HG02588 (cell line): Measurements from ENCODE around the gene RNASE7.
"Not testable (repeated sequence)": the region's sequence is repeated elsewhere in the genome, so short reads cannot be mapped to it uniquely, and the experiment has no call there.

ENCODE experiments used
- ATAC-seq: cut with Tn5 transposase; IDR thresholded peaks from one replicate; pipeline ENCODE4 v1.9.1; 2021; ENCODE audit warnings: mild to moderate bottlenecking, moderate library complexity; ENCODE audit not compliant: unreplicated experiment

RNASE7 gene

DNA sequence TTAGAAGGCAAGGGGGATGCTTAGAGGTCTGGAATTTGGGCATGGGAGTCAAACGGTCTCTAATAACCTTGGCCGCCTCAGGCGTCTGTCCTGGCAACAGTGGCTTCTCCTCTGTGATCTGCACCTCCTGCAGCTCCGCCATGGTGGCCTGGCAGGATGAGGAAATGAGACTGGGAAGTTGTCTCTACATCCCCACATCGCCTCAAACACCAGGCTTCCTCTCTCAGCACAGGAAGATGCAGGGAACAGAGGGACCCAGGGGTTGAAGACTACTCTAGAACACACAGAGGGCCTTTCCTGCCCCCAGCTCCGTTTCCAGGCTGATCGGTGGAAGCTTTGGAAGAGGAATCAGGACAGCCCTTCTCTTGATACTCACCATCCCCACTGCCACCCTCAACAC lies 19.0 kb upstream of the RNASE7 start:
- no peak for ATAC-seq

DNA sequence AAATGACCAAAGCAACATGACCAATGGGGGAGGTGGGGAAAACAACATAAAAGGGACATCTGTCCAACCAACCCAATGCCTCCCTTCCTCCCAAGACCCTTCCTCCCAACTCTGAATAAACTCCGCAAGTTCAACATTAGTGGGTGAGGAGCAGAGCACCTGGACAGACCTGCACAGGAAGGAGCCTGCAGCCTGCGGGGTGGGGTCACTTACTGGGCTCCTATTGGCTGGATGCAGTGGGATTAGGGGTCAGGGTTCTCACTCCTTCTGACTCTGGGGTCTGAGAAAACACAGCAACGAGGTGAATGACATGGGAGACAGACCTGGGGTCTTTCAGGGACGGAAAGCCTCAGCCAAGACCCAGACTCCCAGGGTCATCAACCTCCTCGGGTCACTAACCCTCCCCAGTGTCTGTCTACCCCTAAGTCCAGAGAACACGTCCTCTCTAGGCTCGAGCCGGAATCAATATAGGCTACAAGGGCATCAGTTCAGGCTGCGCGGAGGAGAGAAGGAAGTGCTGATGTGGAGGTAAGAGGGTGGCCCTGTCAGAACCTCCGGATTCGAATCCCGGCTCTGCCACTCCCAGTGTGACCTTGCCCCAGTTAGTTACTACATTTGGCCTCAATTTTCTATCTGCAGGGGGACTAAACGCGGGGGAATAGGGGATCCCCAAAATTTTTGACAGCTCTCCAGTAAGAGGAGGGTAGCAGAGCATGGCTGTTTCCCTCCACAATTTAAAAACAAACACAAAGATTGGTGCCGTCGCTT lies 18.2 kb upstream of the RNASE7 start:
- no peak for ATAC-seq

DNA sequence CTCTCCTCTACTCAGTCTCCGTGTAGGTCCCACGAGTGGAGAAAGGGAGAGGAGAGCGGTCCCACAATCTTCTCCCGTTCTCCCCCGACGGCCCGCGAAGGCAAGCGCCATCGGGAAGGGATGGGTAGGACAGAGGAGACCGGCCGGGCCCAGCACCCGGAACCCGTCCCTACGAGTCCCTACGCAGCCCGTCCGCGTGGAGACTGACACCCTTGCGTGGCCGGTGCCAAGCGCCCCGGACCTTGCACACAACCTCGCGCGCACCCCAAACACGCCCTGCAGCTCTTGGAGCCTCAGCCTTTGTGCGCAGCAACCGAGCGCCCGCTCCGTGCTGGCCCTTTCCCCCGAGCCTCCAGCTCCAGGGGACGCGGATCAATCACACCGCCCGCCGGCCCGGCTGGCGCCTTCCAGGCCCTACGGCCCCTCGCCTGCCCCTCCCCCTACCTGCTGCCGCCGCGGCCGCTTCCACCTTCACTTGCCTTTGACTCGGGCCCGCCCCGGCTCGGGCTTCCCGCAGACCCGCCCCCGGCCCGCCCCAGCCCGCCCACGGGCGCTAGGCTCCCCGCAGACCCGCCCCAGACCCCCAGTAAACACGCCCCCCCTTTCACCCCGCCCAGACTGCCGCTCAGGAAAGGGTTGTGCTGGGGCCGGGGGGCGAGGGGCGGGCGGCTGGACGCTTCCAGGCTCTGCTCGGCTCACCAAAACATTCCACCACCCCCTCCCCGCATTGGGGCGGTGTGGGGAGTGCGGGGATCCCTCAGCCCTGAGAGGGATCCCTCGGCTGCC lies 17.4 kb upstream of the RNASE7 start, which contains the start of gene NDRG2:
Gene NDRG2, minus strand, starts transcription at position 477 of the 786 bp plus-strand sequence. CDS start 1,746 bp downstream, outside the sequence.
- no peak for ATAC-seq

DNA sequence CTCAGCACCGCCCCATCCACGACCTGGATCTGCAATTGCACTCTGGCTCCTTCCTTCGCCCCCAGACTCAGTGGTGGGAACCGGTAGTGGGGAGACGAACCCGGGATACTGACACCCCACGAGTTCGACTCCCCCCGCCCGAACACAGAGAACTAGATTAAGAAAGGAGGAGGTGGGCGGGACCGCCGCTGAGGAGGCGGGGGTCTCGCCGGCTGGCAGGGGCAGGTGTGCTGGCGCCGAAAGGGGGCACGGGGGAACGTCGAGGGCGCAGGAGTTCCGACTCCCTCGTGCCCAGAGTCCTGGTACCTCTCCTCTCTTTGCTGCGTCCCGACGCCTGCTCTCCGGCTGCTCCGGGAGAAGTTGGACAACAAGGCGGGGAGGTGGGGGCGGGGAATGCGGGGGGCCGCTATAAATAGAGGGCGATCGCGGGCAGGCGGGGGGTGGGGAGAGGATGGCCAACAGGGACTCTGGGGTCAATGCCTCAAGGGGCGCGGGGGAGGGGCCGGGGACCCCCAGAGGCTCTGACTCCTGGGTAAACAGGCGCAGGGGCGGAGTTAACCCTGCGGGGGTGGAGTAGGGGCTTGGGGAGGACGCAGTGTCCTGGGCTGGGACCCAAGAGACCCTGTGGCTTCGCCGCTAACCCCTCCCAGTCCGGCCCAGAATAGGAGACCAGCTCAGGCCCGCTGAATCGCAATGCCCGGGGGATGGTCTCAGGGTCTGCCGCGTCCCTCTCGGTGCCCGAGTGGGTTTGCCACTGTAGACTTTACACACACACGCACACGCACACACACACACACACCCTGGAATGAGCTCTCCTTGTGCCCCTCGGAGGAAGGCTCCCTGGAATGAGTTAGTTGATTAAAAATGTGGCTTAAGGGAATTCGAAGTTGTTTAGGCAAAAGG lies 16.5 kb upstream of the RNASE7 start:
- no peak for ATAC-seq

DNA sequence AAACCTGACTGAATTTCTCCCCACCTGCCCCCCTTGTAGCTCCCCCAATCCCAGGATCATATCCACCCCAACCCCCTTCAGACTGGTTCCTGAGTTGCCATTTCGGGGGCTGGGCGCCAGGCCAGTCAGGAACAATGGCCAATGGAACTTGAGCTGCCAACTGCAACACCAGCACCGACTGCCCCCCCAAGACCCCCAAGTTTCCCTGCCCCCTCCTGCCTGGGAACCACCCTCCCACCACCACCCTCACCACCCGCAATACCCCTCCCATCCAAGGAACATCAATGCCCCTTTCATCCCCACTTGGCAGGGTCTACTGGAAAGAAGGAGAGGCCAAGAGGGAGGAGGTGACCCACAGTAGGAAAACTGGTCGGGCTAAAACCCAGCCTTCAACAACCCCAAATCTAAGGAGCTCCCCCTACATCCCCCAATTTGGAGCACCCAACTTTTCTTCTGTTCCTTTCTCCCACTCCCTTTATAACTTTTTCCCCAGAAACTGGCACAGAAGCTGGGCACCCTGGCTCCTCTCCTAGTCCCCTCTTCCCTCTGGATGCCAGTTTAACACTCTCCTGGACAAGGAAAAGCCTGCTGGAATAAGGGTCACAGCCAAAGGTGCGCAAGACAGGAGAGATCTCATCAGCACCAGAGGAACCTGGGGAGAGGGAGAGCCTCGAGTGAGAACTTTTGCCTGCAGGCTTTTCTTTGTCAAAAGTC lies 15.7 kb upstream of the RNASE7 start:
- ATAC-seq: no peak

DNA sequence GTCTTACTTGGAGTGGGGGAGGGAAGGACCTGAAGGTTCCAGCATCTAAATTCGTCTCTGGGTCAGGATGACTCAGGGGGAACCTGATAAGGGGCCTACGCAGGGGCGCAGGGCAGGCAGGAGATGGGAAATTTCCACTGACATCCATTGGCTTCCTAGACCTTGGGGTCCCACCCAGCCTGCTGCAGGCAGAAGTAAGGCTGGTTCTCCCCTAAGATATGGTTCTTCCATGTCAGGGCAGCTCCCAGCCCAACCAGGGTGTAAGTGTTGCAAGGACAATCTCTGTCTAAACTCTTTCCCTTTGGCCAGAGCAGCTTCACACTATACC lies 15.2 kb upstream of the RNASE7 start:
- ATAC-seq: no peak

DNA sequence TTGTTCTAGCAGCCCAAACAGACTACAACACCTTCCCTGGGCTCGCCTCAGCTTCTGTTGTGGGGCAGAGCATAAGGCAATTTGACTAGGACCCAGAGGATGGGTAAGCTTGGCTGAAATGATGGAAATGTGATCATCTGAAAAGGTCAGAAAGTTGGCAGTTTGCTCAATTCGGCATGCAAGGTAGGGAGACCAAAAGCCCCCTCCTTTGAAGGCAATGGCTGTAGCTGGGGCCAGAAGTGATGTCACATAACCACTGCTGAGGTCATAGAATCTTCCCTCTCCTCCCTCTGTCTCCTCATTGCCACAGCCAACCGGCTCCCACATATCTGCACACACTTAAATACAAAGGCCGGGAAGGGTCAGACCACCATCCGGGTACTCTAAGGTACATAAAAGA lies 12.2 kb upstream of the RNASE7 start, which contains the start of gene TPPP2:
Gene TPPP2, plus strand, starts transcription at position 301 of the 400 bp plus-strand sequence. CDS start 365 bp downstream, outside the sequence.
- no peak for ATAC-seq

DNA sequence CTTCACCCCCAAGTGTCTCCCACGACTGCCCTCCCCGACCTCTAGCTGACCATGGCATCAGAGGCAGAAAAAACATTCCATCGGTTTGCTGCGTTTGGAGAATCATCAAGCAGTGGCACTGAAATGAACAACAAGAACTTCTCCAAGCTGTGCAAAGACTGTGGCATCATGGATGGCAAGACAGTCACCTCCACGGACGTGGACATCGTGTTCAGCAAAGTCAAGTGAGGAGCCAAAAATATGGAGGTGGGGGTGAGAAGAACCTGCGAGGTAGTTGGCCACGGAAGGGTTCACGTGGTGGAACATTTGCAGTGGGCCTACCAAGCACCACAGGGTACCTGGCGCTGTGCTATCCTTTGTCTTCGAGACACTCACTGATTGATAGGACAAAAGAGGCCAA lies 11.6 kb upstream of the RNASE7 start:
- no peak for ATAC-seq

DNA sequence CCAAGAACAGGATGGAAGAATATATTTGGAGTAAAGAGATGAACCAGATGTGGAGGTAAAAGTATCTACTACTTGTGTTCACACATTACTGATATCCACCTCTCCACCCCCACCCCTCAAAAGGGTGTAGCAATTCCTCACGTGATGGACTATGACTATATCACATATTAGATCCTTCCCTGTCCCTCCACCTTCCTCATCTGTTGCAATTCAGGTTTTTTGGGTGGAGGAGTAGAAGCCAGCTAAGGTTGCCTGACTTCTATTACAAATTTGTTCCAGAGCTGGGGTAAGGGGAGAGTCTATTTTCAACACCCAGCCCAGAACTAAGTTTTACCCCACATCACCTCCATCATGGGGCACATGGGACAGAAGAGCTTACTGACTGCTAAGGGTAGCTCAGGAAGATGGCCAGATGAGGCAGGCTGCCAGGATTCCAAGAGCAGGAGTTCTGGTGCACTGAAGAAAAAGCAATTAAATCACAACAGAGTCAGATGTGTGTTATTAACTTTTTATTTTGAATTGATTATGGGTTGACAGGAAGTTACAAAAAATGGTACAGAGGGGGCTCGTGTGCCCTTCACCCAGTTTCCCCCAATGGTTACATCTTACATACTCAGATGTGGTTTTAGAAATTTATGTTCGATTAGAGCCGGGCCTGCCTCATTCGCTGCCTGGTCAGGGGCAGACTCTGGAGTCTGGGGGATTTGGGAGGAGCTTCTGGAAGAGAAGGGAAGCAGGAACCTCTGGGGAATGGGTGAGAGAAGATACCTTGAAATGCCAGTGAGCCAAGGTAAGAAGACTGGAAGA lies 9.6 kb upstream of the RNASE7 start:
- ATAC-seq: no peak

DNA sequence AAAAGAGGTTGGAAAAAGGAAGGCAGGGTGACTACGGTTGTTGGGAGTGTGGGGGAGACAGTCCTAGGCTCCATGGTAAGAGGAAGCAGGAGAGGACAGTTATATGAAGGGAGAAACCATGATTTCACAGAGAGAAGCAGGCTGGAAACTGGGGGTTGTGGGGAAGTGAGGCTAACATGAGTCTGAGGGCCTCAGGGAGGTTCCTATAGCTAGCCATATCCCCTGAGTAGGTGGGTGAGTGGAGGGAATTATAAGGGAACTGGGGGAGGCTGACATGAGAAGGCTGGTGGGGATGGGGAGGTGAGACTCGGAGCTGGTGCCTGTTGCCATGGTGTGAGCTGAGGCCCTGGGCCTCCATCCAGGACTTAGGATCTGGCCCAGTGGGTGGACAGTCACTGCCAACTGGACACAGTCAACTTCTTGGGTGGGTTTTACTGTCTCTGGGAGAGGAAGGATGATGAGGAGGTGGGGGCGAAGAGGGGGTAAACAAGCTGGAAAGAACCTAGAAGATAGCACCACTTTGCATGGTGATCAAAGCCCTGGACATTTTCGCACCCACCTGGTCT lies 8.9 kb upstream of the RNASE7 start:
- no peak for ATAC-seq

DNA sequence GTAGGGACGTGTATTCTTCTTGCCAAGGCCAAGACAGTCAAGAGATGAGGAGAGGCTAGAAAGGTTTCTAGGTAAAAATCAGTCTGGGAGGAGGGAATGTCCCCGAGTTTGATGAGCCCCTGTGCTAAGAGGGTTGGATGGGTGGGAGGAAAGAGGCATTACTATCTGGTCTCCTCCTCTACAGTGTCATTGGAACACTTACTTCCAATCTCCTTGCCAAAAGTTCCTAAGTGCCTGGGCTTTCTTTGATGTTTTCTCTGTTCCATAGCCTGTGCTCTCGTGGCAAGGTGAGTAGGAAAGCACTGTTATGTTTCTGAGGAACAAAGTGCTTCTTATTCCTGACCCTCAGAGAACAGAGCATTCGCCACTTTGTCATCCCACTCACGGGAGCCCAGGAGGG lies 7.5 kb upstream of the RNASE7 start, which contains the start of gene RNASE13:
Gene RNASE13, minus strand, starts transcription at position 101 of the 400 bp plus-strand sequence. CDS start 519 bp downstream, outside the sequence.
- no peak for ATAC-seq

DNA sequence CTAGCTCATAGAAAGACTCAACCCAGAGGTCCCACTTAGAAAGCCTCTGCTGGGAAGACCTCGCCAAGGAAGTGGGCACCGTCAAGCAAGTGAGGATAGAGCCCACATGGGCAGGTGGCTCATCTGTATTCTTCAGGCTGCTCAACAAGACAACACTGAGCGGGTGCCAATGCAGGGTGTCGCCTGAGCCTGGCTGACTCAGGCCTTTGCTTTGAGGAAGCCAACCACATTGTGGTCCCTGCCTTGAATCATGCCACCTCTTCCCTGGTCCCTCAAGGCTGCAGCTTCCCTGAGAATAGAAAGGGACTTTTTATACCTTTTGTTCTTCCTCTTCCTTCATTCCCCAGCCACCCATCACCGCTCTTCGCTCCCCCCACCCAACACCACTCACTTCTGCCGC lies 5.4 kb upstream of the RNASE7 start:
- no peak for ATAC-seq

DNA sequence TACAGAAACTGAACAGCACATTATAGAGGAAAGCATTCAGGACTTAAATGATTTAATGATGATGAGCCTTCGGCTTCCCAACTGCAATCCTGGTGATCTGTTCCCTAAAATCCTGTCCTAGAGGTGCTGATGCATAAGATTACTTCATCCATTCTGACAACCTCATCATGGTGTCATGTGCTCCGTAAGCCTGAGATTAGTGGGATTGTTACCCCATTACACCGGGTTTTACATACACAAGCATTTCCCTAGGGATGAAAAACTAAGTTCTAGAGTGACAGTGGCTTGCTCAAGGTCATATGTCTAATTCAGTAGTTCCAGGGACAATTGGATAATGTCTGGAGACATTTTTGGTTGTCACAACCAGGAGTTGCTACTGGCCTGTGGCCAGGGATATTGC lies 5.0 kb upstream of the RNASE7 start:
- ATAC-seq: no peak

DNA sequence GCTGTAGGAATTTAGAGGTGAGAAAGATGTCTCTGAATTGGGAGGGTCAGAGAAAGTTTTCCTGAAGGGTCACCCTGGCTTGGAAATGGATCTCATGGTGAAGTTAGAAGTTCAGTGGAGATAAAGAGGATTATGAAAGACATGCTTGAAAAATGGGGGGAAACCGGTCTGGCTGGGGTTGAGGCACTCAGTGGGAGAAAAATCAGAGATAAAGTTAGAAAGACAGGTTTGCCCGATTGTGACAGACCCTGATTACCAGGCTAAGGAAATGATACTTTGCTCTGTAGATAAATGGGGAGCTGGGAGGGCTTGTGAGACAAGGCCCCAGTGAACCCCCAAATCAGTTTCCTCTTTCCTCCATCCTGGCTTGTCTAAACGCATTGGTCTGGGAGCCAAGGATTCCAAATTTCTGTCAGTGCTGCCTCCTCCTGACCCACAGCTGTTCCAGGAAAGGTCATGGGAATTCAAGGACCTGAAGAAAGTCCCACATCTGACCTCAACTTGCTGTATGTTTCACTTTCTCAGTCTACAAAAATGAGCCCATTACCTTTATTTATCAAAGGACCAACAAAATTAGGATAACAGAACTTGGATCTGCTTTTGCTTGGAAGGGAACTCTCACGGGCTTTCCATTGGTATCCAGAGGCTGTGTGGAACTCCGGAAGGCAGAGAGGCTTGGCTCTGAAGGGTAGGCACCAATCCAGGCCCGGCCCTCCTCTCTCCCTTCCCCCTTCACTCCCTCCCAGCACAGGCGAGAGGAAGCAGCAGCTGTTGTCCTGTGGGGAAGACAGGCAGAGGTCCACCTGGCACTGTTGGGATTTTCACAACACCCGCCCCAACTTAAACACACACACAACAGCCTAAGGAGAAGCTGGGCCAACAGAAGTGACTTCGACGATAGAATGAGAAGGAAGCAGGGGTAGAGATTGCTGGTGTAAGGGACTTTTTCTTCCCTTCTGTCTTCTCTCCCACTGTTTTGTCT lies 3.4 kb upstream of the RNASE7 start:
- ATAC-seq: no peak

DNA sequence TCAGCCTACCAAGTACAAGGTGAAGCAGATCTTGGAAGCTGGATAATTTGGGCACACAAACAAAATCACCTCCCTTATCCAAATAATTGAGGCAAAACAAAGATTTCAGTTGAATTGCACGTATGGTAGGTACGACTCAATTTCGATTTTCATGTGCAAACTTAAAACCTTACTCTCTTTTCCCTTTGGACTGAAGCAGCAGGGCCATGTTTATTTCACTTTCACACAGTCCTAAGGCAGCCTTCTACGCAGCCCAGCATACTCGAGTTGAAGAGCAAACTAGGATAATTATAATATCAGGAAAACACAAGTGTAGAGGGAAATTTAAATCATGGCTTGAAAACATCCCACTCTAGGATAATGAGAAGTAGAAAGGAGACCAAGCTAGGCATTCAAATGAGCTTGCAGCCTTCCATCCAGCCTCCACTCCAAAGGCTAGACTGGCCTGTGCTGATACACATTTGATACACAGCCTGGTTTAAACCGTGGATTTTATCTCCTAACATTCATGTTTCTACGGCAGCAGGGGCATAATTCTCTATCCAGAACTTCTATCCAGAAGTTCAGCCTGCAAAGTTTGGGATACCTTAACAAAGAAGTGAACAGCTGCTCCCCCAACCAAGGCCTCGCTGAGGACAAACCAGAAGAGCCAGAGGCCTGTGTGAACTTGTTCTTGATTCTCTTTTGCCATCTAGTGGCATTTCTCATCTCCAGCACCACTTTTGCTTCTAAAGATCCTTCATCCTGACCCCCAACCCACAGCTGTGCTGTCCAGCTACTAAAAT lies 2.4 kb upstream of the RNASE7 start:
- ATAC-seq: no peak

DNA sequence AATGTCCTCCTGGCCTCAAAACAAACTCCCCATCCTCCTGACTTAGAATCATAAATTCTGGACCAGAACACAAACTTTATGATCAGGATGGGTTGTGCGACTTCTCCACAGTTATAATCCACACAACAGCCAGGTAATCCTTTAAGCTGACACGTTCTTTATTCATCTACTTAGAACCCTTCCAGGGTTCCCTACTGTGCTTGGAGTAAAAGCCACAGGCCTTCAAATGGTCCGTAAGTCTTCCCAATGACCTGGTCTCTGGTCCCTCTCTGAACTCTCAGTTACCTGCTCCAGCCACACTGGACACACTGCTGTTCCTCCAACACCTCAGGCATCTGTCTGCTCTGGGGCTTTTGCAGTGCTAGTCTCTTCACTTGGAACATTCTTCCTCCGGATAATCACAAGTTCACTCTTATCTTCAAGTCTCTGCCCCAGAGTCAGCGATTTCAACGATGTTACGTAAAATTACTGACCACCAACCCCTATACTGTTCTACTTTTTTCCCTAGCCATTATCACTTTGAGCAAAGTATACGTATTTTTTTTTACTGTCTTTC lies 1.7 kb upstream of the RNASE7 start:
- ATAC-seq: no peak

DNA sequence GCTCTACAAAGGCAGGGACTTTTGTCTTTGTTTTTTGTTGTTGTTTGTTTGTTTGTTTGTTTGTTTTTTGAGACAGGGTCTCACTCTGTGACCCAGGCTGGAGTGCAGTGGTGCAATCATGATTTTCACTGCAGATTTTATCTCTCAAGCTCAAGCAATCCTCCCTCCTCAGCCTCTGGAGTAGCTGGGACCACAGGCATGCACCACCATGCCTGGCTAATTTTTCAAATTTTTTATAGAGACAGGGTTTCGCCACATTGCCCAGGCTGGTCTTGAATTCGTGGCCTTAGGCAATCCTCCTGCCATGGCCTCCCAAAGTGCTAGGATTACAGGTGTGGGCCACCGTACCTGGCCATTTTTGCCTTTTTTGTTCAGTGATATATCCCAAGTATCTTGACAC lies 1.2 kb upstream of the RNASE7 start:
- ATAC-seq: not testable (repeated sequence)
